Esophagus mucosa (tissue), 1 donor: ENCODE data around the gene GPS1. TPM values are rescaled to one million over a fixed set of nuclear protein-coding genes. Genes with fewer than 3 reads are reported as not detected.

Experiments used
- ATAC-seq: fragments of 200-7000 bp; cut with Tn5 transposase; one replicate; pipeline ENCODE4 v1.9.1; 2020
- total RNA-seq: library from RNA; stranded (reverse); gene quantifications from one replicate; pipeline ENCODE4 v1.2.4, GENCODE V29; 2023
- donor health status: DM: yes; HTN: yes; CAD: no.

The GPS1 gene
- total RNA-seq, 1 donor from 2014 or later: 59.3 TPM

- no peak for ATAC-seq
Measured at GRCh38 chr17:82091264-82092066, 39.8 kb downstream of the GPS1 start.

GRCh38 chr17:82092094-82092586, 40.4 kb downstream of the GPS1 start:
- ATAC-seq: no peak

- ATAC-seq: no peak
Measured at GRCh38 chr17:82092628-82092994, 40.9 kb downstream of the GPS1 start.

- ATAC-seq: no peak
Measured at GRCh38 chr17:82092995-82093751, 41.5 kb downstream of the GPS1 start.

- no peak for ATAC-seq
Measured at GRCh38 chr17:82094931-82095776, 43.5 kb downstream of the GPS1 start.

GRCh38 chr17:82095777-82096708, 44.3 kb downstream of the GPS1 start:
- peak; percentile 9 for ATAC-seq

- ATAC-seq: no peak
Measured at GRCh38 chr17:82096709-82097183, 45.0 kb downstream of the GPS1 start.

GRCh38 chr17:82097184-82097918, 45.7 kb downstream of the GPS1 start:
- ATAC-seq: peak; percentile 3

- no peak for ATAC-seq
Measured at GRCh38 chr17:82097919-82098168, 46.1 kb downstream of the GPS1 start.

- ATAC-seq: peak; percentile 81
Measured at GRCh38 chr17:82098169-82098938, 46.7 kb downstream of the GPS1 start, which contains the start of gene FASN. FASN (minus strand) TSS chr17:82098236; CDS start chr17:82096445, 1,791 bp downstream.

GRCh38 chr17:82098939-82099763, 47.5 kb downstream of the GPS1 start:
- ATAC-seq: no peak

GRCh38 chr17:82100502-82101298, 49.0 kb downstream of the GPS1 start:
- ATAC-seq: no peak

- no peak for ATAC-seq
Measured at GRCh38 chr17:82101301-82101715, 49.6 kb downstream of the GPS1 start.

- no peak for ATAC-seq
Measured at GRCh38 chr17:82101767-82102679, 50.3 kb downstream of the GPS1 start.

GRCh38 chr17:82103553-82104451, 52.1 kb downstream of the GPS1 start:
- peak; percentile 16 for ATAC-seq

- no peak for ATAC-seq
Measured at GRCh38 chr17:82104797-82105416, 53.2 kb downstream of the GPS1 start.
